ENCODE measurements around the gene KIF19. TPM values are rescaled to one million over a fixed set of nuclear protein-coding genes. Genes with fewer than 3 reads are reported as not detected.

Gene KIF19
- total RNA-seq, 2 donors from 2014 or later, result 0.08 TPM; not detected in 1

DNA sequence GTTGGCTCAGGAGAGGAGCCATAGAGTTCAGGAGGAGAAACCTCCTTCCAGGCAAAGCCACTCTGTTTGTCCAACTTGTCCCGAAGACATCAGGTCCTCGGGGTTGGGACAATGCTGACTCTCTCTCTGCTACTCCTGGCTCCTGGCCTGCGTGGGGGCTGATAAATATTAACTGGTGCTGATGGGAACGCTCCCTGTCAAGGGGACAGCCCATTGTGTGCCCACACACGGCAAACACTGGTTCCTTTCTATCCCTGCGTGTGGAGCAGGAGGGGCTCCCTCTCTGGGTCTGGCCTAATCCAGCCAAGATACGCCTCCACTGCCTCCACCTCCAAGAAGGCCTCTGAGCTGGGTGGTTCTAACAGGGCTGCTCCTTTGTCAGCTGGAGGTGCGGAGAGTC lies 4.4 kb downstream of the KIF19 start:
- ATAC-seq (no peak), DNase-seq (ENCODE audit: low spot score in 2 of 2) (no peak)
- H3K27ac Mint-ChIP-seq, result peak overlapping the region in 1 of 2 donors; percentile 46
- no peaks in the 10 kb centered on the region for H3K9me3 Mint-ChIP-seq
- H3K36me3 Mint-ChIP-seq, result no peaks in the 10 kb centered on the region

DNA sequence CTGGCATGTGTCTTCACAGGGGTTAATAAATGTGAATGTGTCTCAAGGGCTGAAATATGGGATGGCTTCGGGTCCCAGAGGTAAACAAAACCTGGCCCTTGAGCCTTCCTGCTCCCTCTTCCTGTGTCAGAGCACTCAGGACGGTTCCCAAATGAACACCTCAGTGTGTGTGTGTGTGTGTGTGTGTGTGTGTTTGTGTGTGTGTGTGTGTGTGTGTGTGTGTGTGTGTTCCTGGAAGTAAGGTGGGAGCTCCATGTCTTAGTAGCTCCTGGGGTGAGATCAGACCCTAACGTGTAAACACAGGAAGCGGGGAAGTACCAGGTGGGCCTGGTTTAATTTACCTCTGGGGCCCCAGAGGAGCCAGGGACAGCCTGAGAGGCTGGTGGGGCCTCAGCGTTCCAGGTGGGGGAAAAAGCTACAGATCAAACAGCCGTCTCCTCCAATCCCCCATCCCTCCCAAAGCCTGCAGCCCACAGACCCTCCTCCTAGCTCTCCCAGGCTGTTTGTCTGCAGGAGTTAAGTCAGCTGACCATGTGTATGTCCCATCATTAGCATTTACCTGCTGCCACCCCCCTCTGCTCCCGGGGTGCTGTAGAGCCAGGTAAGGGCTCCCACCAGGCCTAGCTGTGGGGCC lies 6.1 kb downstream of the KIF19 start:
- no peak overlapping the region for H3K27ac Mint-ChIP-seq
- no peak for ATAC-seq
- DNase-seq (ENCODE audit: low spot score in 2 of 2), result no peak
- no peaks in the 10 kb centered on the region for H3K9me3 Mint-ChIP-seq
- no peaks in the 10 kb centered on the region for H3K36me3 Mint-ChIP-seq

DNA sequence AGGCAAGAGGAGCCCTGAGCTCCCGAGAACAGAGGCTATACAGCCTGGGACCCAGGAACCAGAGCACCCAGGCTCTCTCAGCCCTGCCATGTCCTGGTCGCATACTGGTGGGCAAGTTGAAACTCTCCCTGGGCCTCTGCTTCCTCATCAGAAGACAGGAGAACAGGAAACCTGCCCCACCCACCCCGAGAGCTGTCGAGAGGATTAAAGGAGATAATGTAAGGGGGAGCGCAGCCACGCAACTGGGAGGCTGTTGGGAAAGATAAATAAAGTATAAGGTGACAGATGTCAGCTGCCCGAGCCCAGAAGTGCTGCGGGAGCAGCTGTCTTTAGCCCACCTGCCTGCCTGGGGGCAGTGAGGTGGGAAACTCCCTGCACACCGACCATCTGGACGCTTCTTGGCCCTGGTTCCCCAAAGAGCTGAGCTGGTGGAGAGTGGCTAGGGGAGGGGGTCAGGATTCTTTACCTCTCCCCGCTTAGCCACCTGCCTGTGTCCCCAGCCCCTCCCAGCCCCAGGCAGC lies 6.8 kb downstream of the KIF19 start:
- Mint-ChIP-seq H3K27ac (no peak overlapping the region), H3K36me3 (no peaks in the 10 kb centered on the region), H3K9me3 (no peaks in the 10 kb centered on the region)
- DNase-seq (ENCODE audit: low spot score in 2 of 2) (no peak), ATAC-seq (no peak)

DNA sequence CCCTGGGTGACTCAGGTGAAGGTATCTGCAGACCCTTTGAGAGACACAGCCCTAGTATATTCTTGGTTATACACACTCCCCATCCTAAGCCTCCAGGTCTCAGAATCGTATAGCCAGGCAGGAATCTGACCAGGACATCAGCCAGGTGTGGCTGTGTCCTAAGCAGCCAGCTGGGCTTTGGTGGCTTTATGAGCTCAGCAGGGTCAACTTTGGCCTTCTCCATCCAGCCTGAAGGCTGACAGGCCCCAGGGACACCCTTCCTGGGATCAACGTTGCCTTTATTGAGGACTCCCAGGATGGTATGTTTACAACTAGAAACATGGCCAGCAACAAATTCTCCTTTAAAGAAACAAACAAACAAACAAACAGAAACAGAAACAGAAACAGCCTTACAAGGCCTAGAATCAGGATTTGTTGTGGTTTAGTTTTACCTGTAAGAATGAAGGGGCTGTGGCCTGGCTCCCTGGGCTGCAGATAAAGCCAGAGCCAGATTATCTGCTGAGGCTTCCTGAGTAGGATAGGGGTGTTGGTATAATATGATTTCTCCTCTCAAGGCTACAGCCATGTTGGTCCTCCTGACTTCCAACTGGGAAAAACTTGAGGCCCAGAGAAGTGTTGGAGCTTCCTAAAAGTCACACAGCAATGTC lies 8.5 kb downstream of the KIF19 start:
- ATAC-seq (no peak), DNase-seq (ENCODE audit: low spot score in 2 of 2) (no peak)
- Mint-ChIP-seq H3K27ac (no peak overlapping the region), H3K36me3 (no peaks in the 10 kb centered on the region), H3K9me3 (no peaks in the 10 kb centered on the region)

DNA sequence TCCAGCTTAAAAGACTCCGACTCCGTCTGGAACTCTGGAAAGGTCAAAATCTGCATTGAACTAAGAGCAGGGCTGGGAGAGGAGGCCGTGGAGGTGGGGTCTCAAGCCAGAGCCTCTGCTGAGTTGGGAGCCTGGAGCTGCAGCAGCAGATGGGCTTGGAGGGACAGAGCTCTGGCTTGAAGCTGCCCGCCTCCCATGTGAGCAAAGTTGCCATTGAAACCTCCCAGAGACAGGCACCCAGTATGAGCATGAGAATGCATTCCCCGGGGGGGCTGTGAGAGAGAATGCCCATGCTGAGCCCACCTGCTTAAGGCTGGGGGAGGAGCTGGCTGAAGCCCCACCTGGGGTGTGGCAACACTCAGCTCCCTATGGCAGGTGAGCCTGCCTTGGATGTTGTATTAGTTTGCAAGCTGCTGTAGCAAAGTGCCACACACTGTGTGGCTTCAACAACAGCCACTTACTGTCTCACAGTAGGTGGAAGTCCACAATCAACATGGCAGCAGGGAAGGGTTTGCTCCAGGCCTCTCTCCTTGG lies 9.6 kb downstream of the KIF19 start:
- no peaks in the 10 kb centered on the region for H3K36me3 Mint-ChIP-seq
- DNase-seq (ENCODE audit: low spot score in 2 of 2), result no peak
- no peaks in the 10 kb centered on the region for H3K9me3 Mint-ChIP-seq
- no peak overlapping the region for H3K27ac Mint-ChIP-seq
- ATAC-seq, result no peak

DNA sequence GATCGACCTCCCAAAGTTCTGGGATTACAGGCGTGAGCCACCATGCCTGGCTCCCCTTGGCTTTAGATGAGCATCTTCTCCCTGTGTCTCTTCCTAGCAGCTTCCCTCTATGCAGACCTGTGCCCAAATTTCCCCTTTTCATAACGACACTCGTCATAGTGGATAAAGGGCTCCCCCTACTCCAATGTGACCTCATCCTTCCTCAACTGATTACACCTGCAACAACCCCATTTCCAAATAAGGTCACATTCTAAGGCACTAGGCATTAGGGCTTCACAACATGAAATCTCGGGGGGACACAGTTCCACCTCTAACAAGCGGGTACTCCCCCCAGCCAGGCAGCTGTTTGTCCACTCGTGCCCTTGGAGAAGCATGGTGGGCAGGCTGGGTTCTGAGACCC lies 10.3 kb downstream of the KIF19 start:
- ATAC-seq, result no peak
- DNase-seq (ENCODE audit: low spot score in 2 of 2), result no peak
- Mint-ChIP-seq H3K36me3 (no peaks in the 10 kb centered on the region), H3K27ac (no peak overlapping the region), H3K9me3 (no peaks in the 10 kb centered on the region)

DNA sequence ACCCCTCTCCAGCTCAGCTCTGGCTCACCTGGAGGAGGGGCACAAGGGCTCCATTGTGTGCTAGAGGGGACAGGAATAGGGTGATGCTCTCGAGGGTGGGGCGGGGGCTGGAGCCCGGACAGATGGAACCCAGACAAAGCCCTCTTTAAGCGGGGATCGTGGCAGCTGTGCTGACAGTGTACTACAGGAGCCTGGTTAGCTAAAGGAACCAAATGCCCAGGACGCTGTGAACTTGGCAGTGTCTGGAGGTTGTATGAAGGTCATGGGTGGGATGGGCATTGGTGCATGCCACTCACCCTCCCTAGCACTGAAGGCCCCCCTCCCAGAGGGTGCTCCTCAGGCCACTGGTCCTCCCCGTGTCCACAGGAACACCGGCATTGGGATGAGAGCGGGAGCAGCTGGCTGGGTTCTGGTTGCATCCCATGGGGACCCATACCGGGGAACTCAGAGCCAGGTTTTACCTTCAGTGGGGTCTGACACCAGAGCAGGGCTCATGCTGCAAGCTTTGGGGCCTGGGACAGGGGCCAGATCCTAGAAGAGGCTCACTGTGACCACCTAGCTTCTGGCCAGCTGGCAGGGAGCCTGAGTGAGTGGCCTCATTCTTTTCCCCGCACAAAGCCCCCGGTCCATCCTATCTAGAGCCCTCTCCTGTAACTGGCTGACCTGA lies 11.9 kb downstream of the KIF19 start:
- Mint-ChIP-seq H3K9me3 (no peaks in the 10 kb centered on the region), H3K27ac (no peak overlapping the region), H3K36me3 (no peaks in the 10 kb centered on the region)
- ATAC-seq (no peak), DNase-seq (ENCODE audit: low spot score in 2 of 2) (no peak)

DNA sequence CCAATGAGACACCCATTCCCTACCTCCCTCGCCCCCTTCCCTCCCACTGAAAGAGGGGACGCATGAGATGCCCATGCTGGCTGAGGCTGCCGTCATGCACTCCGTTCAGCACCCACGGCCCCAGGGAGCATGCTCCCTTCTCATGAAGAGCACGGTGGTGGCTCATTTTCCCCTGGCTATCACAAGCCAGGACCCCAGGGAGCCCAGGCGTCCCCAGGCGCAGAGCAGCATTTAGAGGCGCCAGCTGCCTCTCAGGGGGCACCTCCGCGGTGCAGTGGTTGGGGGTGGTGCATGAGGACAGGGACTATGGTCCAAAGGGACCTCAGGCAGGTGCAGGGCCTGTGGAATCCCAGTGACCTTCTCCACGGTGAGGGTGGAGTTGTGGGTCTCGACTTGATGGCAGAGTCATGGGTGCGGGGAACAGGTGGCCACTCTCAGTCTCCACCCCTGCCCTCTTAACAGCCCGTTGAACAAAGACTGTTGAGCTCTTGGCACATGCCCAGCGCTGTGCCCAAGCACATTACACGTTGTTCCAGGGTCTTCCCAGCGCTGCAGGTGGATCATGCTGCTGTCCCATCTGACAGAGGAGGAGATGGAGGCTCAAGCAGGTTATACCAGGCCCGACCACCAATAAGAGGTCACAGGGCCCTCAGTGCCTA lies 13.6 kb downstream of the KIF19 start:
- H3K27ac Mint-ChIP-seq, result no peak overlapping the region
- ATAC-seq, result no peak

DNA sequence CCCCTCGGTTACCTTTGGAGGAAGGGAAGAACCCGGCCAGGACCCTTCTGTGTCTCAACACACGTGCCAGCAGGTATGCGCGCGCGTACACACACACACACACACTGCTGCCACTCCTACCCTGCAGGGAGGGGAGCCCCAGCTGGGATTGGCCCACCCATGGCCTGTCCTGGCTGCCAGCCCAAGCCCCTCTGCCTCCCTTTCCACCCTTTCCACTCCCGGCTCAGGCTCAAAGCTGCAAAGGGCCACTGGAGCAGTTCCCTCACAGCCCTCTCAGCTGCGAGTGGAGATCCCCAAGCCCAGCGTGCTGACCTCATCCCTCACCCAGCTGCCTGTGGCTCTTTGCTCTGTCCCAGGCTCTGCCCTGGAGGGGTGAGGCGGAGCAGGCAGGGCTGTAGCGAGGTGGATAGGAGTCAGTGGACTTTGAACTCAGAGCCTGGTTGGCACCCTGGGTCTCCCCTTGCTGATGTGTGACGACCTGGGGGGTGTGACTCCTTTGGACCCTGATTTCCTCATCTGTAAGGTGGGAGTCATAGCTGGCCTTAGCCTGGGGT lies 14.5 kb downstream of the KIF19 start:
- DNase-seq (ENCODE audit: low spot score in 2 of 2) (no peak), ATAC-seq (no peak)
- Mint-ChIP-seq H3K27ac (no peak overlapping the region), H3K9me3 (no peaks in the 10 kb centered on the region), H3K36me3 (no peaks in the 10 kb centered on the region)

More for the DNA sequence above, 13.6 kb downstream of the KIF19 start:
- no peaks in the 10 kb centered on the region for H3K9me3 Mint-ChIP-seq
- no peak for DNase-seq (ENCODE audit: low spot score in 2 of 2)
- no peaks in the 10 kb centered on the region for H3K36me3 Mint-ChIP-seq

DNA sequence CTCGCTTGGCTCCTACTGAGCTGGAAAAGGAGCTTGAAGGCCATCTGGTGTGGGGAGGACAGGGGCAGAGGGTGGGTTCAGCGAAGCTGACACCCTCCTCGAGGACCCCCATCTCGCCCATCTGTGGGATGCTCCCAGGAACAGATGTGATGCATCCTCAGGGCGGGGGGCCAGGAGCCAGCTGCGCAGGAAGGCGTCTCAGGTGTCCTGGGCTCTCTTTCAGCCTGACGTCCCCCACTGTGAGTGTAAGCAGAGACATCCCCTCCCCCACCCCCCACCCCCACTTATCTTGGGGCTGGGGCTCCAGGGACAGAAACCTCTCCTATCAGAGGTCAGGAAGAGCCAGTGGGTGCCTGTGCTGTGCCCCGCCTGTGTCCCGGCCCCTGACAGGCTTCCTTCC lies 16.2 kb downstream of the KIF19 start:
- ATAC-seq, result no peak
- Mint-ChIP-seq H3K9me3 (no peaks in the 10 kb centered on the region), H3K36me3 (no peaks in the 10 kb centered on the region), H3K27ac (no peak overlapping the region)
- no peak for DNase-seq (ENCODE audit: low spot score in 2 of 2)

DNA sequence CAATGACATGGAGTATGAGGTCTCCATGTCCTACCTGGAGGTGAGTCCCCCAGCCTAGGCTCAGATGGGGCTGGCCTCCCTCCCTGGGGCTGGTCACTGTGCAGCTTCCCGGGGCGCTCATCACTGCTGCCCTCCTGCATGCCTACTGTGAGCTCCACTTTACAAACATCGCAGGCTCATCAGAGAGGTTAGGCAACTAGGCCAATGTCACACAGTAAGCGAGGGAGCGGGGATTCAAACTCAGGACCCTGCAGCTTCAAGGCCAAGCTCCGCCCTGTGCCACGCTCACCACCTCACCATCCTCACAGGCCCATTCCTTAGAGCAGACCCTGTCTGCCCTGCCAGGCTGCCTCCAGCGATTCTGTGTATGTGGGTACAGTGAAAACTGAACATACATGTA lies 17.1 kb downstream of the KIF19 start:
- Mint-ChIP-seq H3K9me3 (no peaks in the 10 kb centered on the region), H3K36me3 (no peaks in the 10 kb centered on the region), H3K27ac (no peak overlapping the region)
- DNase-seq (ENCODE audit: low spot score in 2 of 2) (no peak), ATAC-seq (no peak)

DNA sequence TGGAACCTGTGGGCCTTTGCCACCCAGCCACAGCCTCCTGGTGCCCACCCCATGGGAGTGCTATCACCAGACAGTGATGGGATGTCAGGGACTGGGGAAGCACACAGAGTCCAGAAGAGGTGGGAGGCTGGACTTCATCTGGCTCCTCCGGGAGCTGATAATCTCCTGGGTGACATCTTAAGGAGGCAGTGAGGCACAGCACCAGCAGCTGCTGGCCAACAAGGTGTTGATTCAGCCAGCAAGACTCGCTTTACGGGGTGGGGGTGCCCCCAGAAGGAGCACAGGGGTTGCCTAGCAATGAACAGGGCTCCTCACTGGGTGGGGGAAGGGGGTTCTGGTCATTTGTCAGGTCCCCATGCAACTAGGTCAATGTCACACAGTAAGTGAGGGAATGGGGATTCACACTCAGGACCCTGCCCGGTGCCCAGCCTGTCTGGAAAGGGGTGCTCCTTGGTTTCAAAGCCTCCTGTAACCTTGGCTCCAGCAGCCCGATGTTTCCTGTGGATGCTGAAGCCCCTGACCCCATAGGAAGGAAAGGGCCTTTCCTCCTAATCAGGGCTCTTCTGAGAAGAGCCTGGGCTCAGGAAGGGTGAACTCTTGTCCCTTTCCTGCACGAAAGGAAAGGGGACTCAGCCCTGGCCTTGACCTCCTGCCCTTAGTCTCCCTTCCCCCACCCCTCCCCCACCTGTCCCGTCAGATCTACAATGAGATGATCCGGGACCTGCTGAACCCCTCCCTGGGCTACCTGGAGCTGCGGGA lies 17.7 kb downstream of the KIF19 start:
- Mint-ChIP-seq H3K9me3 (no peaks in the 10 kb centered on the region), H3K36me3 (no peaks in the 10 kb centered on the region), H3K27ac (no peak overlapping the region)
- ATAC-seq, result no peak
- no peak for DNase-seq (ENCODE audit: low spot score in 2 of 2)

DNA sequence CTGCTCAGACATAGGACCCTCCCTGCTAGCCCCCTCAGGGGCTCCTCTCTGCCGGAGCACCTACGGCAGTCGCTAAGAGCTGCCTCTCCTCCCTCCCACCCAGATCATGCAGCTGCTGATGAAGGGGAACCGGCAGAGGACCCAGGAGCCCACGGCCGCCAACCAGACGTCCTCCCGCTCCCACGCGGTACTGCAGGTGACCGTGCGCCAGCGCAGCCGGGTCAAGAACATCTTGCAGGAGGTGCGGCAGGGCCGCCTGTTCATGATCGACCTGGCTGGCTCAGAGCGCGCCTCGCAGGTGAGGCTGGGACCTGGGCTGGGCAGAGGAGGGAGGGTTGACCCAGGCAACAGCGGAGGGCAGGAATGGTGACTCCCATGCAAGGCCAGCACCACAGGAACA lies 18.6 kb downstream of the KIF19 start:
- Mint-ChIP-seq H3K27ac (no peak overlapping the region), H3K36me3 (no peaks in the 10 kb centered on the region), H3K9me3 (no peaks in the 10 kb centered on the region)
- no peak for DNase-seq (ENCODE audit: low spot score in 2 of 2)
- no peak for ATAC-seq

DNA sequence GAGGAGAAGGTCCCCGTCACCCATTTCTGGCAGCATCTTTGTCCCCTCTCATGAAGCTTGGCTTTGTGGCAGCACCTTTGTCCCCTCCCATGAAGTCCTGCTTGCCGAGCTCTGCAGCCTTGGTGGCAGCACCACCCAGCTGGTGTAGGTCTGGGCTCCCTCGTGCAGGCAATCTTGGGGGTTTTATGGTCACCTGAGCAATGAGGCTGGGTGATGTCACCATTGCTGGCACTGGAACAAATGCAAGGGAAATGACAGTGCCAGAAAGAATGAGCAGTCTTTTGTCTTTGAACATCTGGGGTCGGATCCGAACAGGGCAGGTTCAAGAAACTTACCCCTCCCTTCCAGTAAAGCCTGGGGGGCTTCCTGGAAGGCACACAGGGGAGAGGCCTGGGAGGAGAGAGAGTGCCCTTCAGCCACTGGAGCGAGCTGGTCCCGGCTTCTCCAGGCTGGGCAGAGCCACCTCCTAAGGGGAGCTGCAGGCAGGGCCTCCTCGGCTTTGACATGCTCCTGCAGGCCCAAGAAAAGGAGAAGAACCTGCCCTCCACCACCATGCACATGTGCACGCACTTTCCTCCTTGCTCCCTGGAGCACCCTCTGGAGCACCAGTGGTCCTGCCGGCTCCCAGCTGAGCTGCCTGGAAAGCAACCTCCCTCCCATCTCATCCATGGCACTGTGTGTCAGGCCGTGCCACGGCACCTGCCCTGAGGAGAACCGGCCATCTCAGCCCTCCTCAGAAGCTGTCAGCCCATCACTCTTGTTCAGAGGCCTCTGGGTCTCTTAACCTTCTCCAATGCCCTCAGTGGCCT lies 19.6 kb downstream of the KIF19 start:
- Mint-ChIP-seq H3K36me3 (no peaks in the 10 kb centered on the region), H3K27ac (no peak overlapping the region), H3K9me3 (no peaks in the 10 kb centered on the region)
- ATAC-seq (no peak), DNase-seq (ENCODE audit: low spot score in 2 of 2) (no peak)

DNA sequence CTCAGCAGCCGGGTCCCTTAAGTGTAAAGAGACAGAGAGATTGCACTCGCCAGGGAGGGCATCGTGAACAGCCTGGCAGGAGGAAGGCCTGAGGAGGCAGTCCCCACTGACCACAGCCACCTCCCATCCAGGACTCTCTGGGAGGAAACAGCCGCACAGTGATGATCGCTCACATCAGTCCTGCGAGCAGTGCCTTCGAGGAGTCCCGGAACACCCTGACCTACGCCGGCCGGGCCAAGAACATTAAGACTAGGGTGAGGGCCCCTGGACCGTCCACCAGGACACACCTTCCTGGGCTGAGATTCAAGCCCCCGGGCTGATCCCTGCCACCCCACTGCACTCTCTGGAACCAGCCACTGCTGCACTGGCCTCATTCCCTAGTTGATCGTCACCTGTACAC lies 21.6 kb downstream of the KIF19 start:
- DNase-seq (ENCODE audit: low spot score in 2 of 2), result no peak
- no peaks in the 10 kb centered on the region for H3K36me3 Mint-ChIP-seq
- H3K27ac Mint-ChIP-seq, result no peak overlapping the region
- H3K9me3 Mint-ChIP-seq, result no peaks in the 10 kb centered on the region
- ATAC-seq, result no peak

Data from activated naive CD4-positive, alpha-beta T cell treated with anti-CD3 and anti-CD28 coated beads, Interleukin-2, amount 50 U/mL, for 72 hours (primary cell).